H9 (cell line): Measurements from ENCODE around the gene CYP27B1. TPM values are rescaled to one million over a fixed set of nuclear protein-coding genes. Genes with fewer than 3 reads are reported as not detected.

ENCODE experiments used
- DNase-seq: peaks from one replicate; pipeline ENCODE4 v3.0.0-alpha.2; 2017
- H2AFZ ChIP-seq: one replicate; pipeline ENCODE4 v1.6.1; 2013; ENCODE audit warnings: mild to moderate bottlenecking, low read length, control low read depth, moderate library complexity
- H2AK5ac ChIP-seq: 2 replicates; pipeline ENCODE4 v1.6.1; 2013; ENCODE audit warnings: low read length, control low read depth, mixed read lengths; ENCODE audit not compliant: insufficient read length
- H2BK120ac ChIP-seq: one replicate; pipeline ENCODE4 v1.6.1; 2013; ENCODE audit warnings: low read depth, mild to moderate bottlenecking, low read length, control low read depth, inconsistent platforms; ENCODE audit not compliant: poor library complexity, severe bottlenecking
- H2BK12ac ChIP-seq: 2 replicates; pipeline ENCODE4 v1.6.1; 2013; ENCODE audit warnings: low read length, control low read depth, mixed read lengths, low read depth; ENCODE audit not compliant: insufficient read length
- H2BK15ac ChIP-seq: 2 replicates; pipeline ENCODE4 v1.6.1; 2013; ENCODE audit warnings: low read depth, low read length, control low read depth
- H2BK20ac ChIP-seq: one replicate; pipeline ENCODE4 v1.6.1; 2013; ENCODE audit warnings: low read depth, mild to moderate bottlenecking, low read length, control low read depth, inconsistent platforms; ENCODE audit not compliant: poor library complexity, severe bottlenecking
- H2BK5ac ChIP-seq: 2 replicates; pipeline ENCODE4 v1.6.1; 2013; ENCODE audit warnings: low read length, control low read depth, mixed read lengths; ENCODE audit not compliant: insufficient read length
- H3K14ac ChIP-seq: 2 replicates; pipeline ENCODE4 v1.6.1; 2013; ENCODE audit warnings: low read length, control low read depth; ENCODE audit not compliant: insufficient read depth
- H3K18ac ChIP-seq: 2 replicates; pipeline ENCODE4 v1.6.1; 2013; ENCODE audit warnings: low read depth, mild to moderate bottlenecking, mixed read lengths, low read length, control low read depth; ENCODE audit not compliant: insufficient read length
- H3K23ac ChIP-seq: 2 replicates; pipeline ENCODE4 v1.6.1; 2013; ENCODE audit warnings: low read length, control low read depth, mixed read lengths, low read depth; ENCODE audit not compliant: insufficient read length
- H3K23me2 ChIP-seq: 2 replicates; pipeline ENCODE4 v1.6.1; 2013; ENCODE audit warnings: low read depth, mild to moderate bottlenecking, mixed read lengths, low read length, control low read depth; ENCODE audit not compliant: insufficient read length, poor library complexity, severe bottlenecking
- H3K27ac ChIP-seq: 2 replicates; pipeline ENCODE4 v1.5.1; 2013; ENCODE audit warnings: low read length, control low read depth, mixed read lengths, low read depth; ENCODE audit not compliant: insufficient read length
- H3K27me3 ChIP-seq: 2 replicates; pipeline ENCODE4 v1.6.1; 2013; ENCODE audit warnings: low read length, control low read depth, inconsistent platforms; ENCODE audit not compliant: insufficient read depth
- H3K4ac ChIP-seq: 2 replicates; pipeline ENCODE4 v1.6.1; 2013; ENCODE audit warnings: low read depth, mild to moderate bottlenecking, control low read depth, inconsistent platforms, low read length, moderate library complexity
- H3K4me1 ChIP-seq: 2 replicates; pipeline ENCODE4 v1.6.1; 2013; ENCODE audit warnings: low read length, control low read depth, inconsistent platforms; ENCODE audit not compliant: insufficient read depth
- H3K4me2 ChIP-seq: 2 replicates; pipeline ENCODE4 v1.6.1; 2013; ENCODE audit warnings: low read length, control low read depth, mixed read lengths; ENCODE audit not compliant: insufficient read length, insufficient read depth
- H3K56ac ChIP-seq: 2 replicates; pipeline ENCODE4 v1.6.1; 2013; ENCODE audit warnings: low read depth, mild to moderate bottlenecking, mixed read lengths, low read length, control low read depth; ENCODE audit not compliant: insufficient read length
- H3K79me1 ChIP-seq: 2 replicates; pipeline ENCODE4 v1.6.1; 2013; ENCODE audit warnings: low read depth, mild to moderate bottlenecking, moderate library complexity, low read length, control low read depth, inconsistent platforms; ENCODE audit not compliant: insufficient read depth, poor library complexity, severe bottlenecking
- H3K79me2 ChIP-seq: 2 replicates; pipeline ENCODE4 v1.6.1; 2013; ENCODE audit warnings: low read length, control low read depth, inconsistent platforms; ENCODE audit not compliant: insufficient read depth
- H3K9ac ChIP-seq: 2 replicates; pipeline ENCODE4 v1.6.1; 2013; ENCODE audit warnings: low read length, control low read depth, mixed read lengths; ENCODE audit not compliant: insufficient read length; ENCODE audit errors: extremely low read depth
- H3K9me3 ChIP-seq: one replicate; pipeline ENCODE4 v1.6.1; 2013; ENCODE audit warnings: low read depth, low read length, inconsistent platforms; ENCODE audit not compliant: control insufficient read depth
- H3T11ph ChIP-seq: one replicate; pipeline ENCODE4 v1.6.1; 2013; ENCODE audit warnings: mild to moderate bottlenecking, low read length, control low read depth, inconsistent platforms
- H4K20me1 ChIP-seq: one replicate; pipeline ENCODE4 v1.6.1; 2013; ENCODE audit not compliant: control insufficient read depth, insufficient read length, insufficient read depth
- H4K5ac ChIP-seq: 2 replicates; pipeline ENCODE4 v1.6.1; 2013; ENCODE audit warnings: low read depth, mild to moderate bottlenecking, mixed read lengths, low read length, control low read depth; ENCODE audit not compliant: insufficient read length
- H4K8ac ChIP-seq: replicated peaks from 2 replicates; pipeline ENCODE4 v1.6.1; 2013; ENCODE audit warnings: low read length, control low read depth, mixed read lengths, low read depth; ENCODE audit not compliant: insufficient read length
- H4K91ac ChIP-seq: 2 replicates; pipeline ENCODE4 v1.6.1; 2013; ENCODE audit warnings: low read depth, mild to moderate bottlenecking, moderate library complexity, mixed read lengths, low read length, control low read depth; ENCODE audit not compliant: insufficient read length
- H3K27ac Mint-ChIP-seq, 3 experiments: 2 replicates in 2 of 3; 3 replicates in 1 of 3; pipeline ENCODE4 v1.8.0; 2020 to 2021; ENCODE audit warnings: mixed read lengths in 3 of 3, mild to moderate bottlenecking in 1 of 3, moderate library complexity in 1 of 3
- H3K27me3 Mint-ChIP-seq: 2 replicates; pipeline ENCODE4 v1.8.0; 2021; ENCODE audit warnings: low read depth, mild to moderate bottlenecking, moderate library complexity, mixed read lengths
- H3K36me3 Mint-ChIP-seq, 3 experiments: 2 replicates in 2 of 3; 3 replicates in 1 of 3; pipeline ENCODE4 v1.8.0; 2020 to 2021; ENCODE audit warnings: low read depth in 3 of 3, mixed read lengths in 3 of 3; ENCODE audit not compliant: insufficient read depth in 1 of 3
- H3K4me1 Mint-ChIP-seq, 2 experiments: 2 replicates each; pipeline ENCODE4 v1.8.0; 2020; ENCODE audit warnings: mixed read lengths in 2 of 2
- H3K4me3 Mint-ChIP-seq, 2 experiments: 2 replicates in 1 of 2; 3 replicates in 1 of 2; pipeline ENCODE4 v1.8.0; 2020 to 2021; ENCODE audit warnings: mild to moderate bottlenecking in 2 of 2, mixed read lengths in 2 of 2, moderate library complexity in 1 of 2
- H3K9me3 Mint-ChIP-seq, 2 experiments: 2 replicates in 1 of 2; 3 replicates in 1 of 2; pipeline ENCODE4 v1.8.0; 2020; ENCODE audit warnings: mild to moderate bottlenecking in 2 of 2, mixed read lengths in 2 of 2, moderate library complexity in 1 of 2
- CTCF ChIP-seq: fragments of 200-600 bp; sonication (generic); conservative IDR thresholded peaks from 3 replicates; pipeline ENCODE4 v1.8.0; 2021; ENCODE audit warnings: antibody characterized with exemption, mild to moderate bottlenecking
- WGBS: extraction: QIAGEN DNeasy Blood & Tissue Kit; methylation state at CpG from one replicate; pipeline ENCODE4 v1.1.7; 2013; ENCODE audit warnings: missing lambda C conversion rate, low lambda C conversion rate, mixed read lengths; ENCODE audit not compliant: insufficient read length; ENCODE audit errors: extremely low coverage; 5-methylcytosine and 5-hydroxymethylcytosine counted together
- total RNA-seq: library from RNA; stranded (reverse); gene quantifications from 2 replicates; pipeline ENCODE4 v1.2.1, GENCODE V29; 2021

Gene CYP27B1
- total RNA-seq, 1 experiment from 2014 or later, result 6.1 TPM

GRCh38 chr12:57754411-57755193, 12.3 kb downstream of the CYP27B1 start, which contains the start of gene MARCHF9:
MARCHF9 (plus strand) TSS chr12:57755103; CDS start chr12:57755529, 426 bp downstream.
- H2AK5ac ChIP-seq, result no peak within 1 kb of the TSS
- peak within 1 kb of the TSS; percentile 65 for H3K4me2 ChIP-seq
- H3K79me1 ChIP-seq, result no peaks in the 10 kb centered on the region
- H2BK15ac ChIP-seq, result no peak within 1 kb of the TSS
- peak; percentile 89 for DNase-seq
- H3K79me2 ChIP-seq, result peaks cover 13% of the 10 kb centered on the region; the same call in 1 of the 2 replicates
- no peak within 1 kb of the TSS for H4K91ac ChIP-seq
- no peak within 1 kb of the TSS for H2BK120ac ChIP-seq
- H2BK5ac ChIP-seq, result no peak within 1 kb of the TSS
- WGBS, result no CpG with 5 or more reads among the region's 41 CpGs
- no peak within 1 kb of the TSS for H3K27ac ChIP-seq
- peak within 1 kb of the TSS in 2 of 3 experiments; percentile 57 to 83; a peak in 3 of 7 replicates for H3K27ac Mint-ChIP-seq
- no peak within 1 kb of the TSS for H2AFZ ChIP-seq
- no peak within 1 kb of the TSS for H3T11ph ChIP-seq
- H3K23ac ChIP-seq, result no peak within 1 kb of the TSS
- H3K36me3 Mint-ChIP-seq, result peaks cover 20 to 38% (median 25%) of the 10 kb centered on the region in 3 experiments
- no peak within 1 kb of the TSS for H3K4ac ChIP-seq
- no peaks in the 10 kb centered on the region for H4K20me1 ChIP-seq
- peaks cover 43 to 44% of the 10 kb centered on the region in 2 experiments for H3K4me1 Mint-ChIP-seq
- no peak within 1 kb of the TSS for H2BK20ac ChIP-seq
- H3K27me3 Mint-ChIP-seq, result peaks cover 30% of the 10 kb centered on the region
- H3K9ac ChIP-seq, result no peak within 1 kb of the TSS
- no peak within 1 kb of the TSS for H3K56ac ChIP-seq
- no peaks in the 10 kb centered on the region for H3K9me3 ChIP-seq
- H2BK12ac ChIP-seq, result no peak within 1 kb of the TSS
- H4K8ac ChIP-seq, result no peak within 1 kb of the TSS
- H3K4me1 ChIP-seq, result 0 out of 2 replicates have a peak, but pooled peaks cover 7% of the 10 kb centered on the region
- H3K18ac ChIP-seq, result no peak within 1 kb of the TSS
- H3K9me3 Mint-ChIP-seq, result peaks cover 0 to 2% of the 10 kb centered on the region in 2 experiments; a peak in 2 of 5 replicates
- TF ChIP-seq CTCF, result no peak
- H4K5ac ChIP-seq, result no peak within 1 kb of the TSS
- peaks cover 11% of the 10 kb centered on the region for H3K27me3 ChIP-seq
- peak within 1 kb of the TSS; percentile 81 to 93 for H3K4me3 Mint-ChIP-seq
- no peak within 1 kb of the TSS for H3K14ac ChIP-seq
- H3K23me2 ChIP-seq, result peaks cover 17% of the 10 kb centered on the region
